Lung (tissue), 12 donors: ENCODE measurements around the gene ESYT3. TPM values are rescaled to one million over a fixed set of nuclear protein-coding genes. Genes with fewer than 3 reads are reported as not detected.

Experiments
- ATAC-seq: fragments of 200-7000 bp; cut with Tn5 transposase; one replicate; pipeline ENCODE4 v1.9.1; 2020; ENCODE audit warnings: moderate number of reproducible peaks; ENCODE audit not compliant: insufficient read depth, low FRiP score
- DNase-seq, 3 donors: peaks; one replicate each; pipeline ENCODE4 v3.0.0-alpha.2; 2013 to 2017
- H3K27ac ChIP-seq, 2 donors: one replicate each; pipeline ENCODE4 v1.5.1; 2013; ENCODE audit warnings: mild to moderate bottlenecking in 2 of 2, moderate library complexity in 2 of 2, control low read depth in 1 of 2, inconsistent platforms in 1 of 2, low read depth in 1 of 2, low read length in 1 of 2
- H3K27me3 ChIP-seq, 3 donors: one replicate each; pipeline ENCODE4 v1.5.1; 2013; ENCODE audit warnings: low read length in 2 of 3; ENCODE audit not compliant: control insufficient read depth in 3 of 3, insufficient read depth in 3 of 3
- H3K36me3 ChIP-seq, 4 donors: one replicate each; pipeline ENCODE4 v1.5.1; 2013; ENCODE audit warnings: low read length in 4 of 4, mild to moderate bottlenecking in 1 of 4, moderate library complexity in 1 of 4; ENCODE audit not compliant: control insufficient read depth in 4 of 4, insufficient read depth in 4 of 4
- H3K4me1 ChIP-seq, 5 donors: one replicate each; pipeline ENCODE4 v1.5.1; 2013; ENCODE audit warnings: low read length in 5 of 5, mild to moderate bottlenecking in 2 of 5, moderate library complexity in 1 of 5; ENCODE audit not compliant: control insufficient read depth in 5 of 5, insufficient read depth in 5 of 5
- H3K4me3 ChIP-seq: one replicate; pipeline ENCODE4 v1.5.1; 2013; ENCODE audit warnings: mild to moderate bottlenecking, control low read depth, moderate library complexity
- H3K9ac ChIP-seq, 2 donors: one replicate each; pipeline ENCODE4 v1.5.1; 2013; ENCODE audit warnings: low read length in 2 of 2, control low read depth in 1 of 2; ENCODE audit not compliant: insufficient read depth in 1 of 2
- H3K9me3 ChIP-seq, 4 donors: one replicate each; pipeline ENCODE4 v1.5.1; 2013; ENCODE audit warnings: low read length in 3 of 4, mild to moderate bottlenecking in 1 of 4, moderate library complexity in 1 of 4; ENCODE audit not compliant: control insufficient read depth in 4 of 4, insufficient read depth in 3 of 4
- WGBS, 2 donors: extraction: QIAGEN DNeasy Blood & Tissue Kit; methylation state at CpG; one replicate each; pipeline ENCODE4 v1.1.7; 2013; 5-methylcytosine and 5-hydroxymethylcytosine counted together
- polyA plus RNA-seq, 2 donors: library from polyadenylated mRNA; stranded (reverse); fragments of 200-250 nt; gene quantifications; one replicate each; pipeline ENCODE4 v1.2.1, GENCODE V29; 2013
- total RNA-seq, 2 donors: library from RNA; depleted of rRNA in 1 of 2; stranded (reverse); fragments of >200 nt in 1 of 2; gene quantifications; one replicate each; pipeline ENCODE4 v1.2.1, GENCODE V29; 2014 to 2021
- TF ChIP-seq, protein P1 (sequence below): IDR thresholded peaks from 2 replicates; pipeline ENCODE4 v1.5.1; 2012; ENCODE audit warnings: mild to moderate bottlenecking; ENCODE audit errors: control extremely low read depth, extremely low read depth
- donor health status: control.
- donor health status: control.
- donor health status: Bipolar disorder and iron deficiency.
- donor health status: healthy.
- donor health status: DM: yes; HTN: yes; CAD: no.

ESYT3 gene
- total and polyA plus RNA-seq, 4 donors: 5.7 to 71.0 (median 27.0) TPM

DNA sequence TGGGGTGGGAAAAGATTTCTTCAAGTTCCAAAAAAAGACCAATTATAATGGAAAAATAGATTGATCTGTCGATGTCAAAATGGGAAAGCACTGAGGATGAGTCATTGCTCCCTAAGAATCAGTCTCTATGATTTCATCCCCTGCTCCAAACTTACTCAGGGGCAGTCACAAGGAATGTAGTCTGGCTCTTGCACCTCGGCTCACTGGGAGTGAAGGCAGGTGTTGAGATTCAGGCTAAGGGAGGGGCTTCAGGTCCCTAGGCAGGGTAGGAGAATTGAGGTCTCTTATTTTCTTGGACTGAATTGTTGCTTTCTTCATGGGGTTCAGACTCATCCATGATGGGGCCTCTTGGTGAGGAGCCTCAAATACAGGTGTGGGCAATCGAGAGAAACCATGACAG lies 14.2 kb downstream of the ESYT3 start:
- H3K4me1 ChIP-seq: peaks cover 0 to 12% (median 0%) of the 10 kb centered on the region in 5 donors
- TF ChIP-seq, protein P1, sequence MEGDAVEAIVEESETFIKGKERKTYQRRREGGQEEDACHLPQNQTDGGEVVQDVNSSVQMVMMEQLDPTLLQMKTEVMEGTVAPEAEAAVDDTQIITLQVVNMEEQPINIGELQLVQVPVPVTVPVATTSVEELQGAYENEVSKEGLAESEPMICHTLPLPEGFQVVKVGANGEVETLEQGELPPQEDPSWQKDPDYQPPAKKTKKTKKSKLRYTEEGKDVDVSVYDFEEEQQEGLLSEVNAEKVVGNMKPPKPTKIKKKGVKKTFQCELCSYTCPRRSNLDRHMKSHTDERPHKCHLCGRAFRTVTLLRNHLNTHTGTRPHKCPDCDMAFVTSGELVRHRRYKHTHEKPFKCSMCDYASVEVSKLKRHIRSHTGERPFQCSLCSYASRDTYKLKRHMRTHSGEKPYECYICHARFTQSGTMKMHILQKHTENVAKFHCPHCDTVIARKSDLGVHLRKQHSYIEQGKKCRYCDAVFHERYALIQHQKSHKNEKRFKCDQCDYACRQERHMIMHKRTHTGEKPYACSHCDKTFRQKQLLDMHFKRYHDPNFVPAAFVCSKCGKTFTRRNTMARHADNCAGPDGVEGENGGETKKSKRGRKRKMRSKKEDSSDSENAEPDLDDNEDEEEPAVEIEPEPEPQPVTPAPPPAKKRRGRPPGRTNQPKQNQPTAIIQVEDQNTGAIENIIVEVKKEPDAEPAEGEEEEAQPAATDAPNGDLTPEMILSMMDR: no peak

DNA sequence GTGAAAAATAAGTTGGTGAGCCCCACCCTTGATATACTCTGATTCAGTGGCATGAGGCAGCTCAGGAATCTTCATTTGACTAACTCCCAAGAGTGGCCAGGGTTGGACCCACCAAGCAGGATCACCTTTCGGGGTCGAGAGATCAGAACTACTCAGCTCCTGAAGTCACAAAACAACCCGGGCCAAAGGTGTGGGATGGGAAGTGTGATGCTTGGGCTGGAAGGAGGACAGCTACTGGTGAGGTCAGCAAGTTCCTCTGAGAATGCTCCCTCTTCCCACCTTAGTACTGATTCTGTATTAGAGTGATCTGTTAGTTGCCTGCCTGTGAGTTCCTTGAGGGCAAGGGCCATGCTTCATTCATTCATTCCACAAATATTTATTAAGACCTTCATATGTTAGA lies 15.1 kb downstream of the ESYT3 start:
- ATAC-seq (no peak), DNase-seq (no peak)
- Histone ChIP-seq H3K4me3 (no peak overlapping the region), H3K9ac (no peak overlapping the region), H3K27me3 (no peaks in the 10 kb centered on the region), H3K27ac (no peak overlapping the region), H3K36me3 (no peaks in the 10 kb centered on the region), H3K9me3 (no peaks in the 10 kb centered on the region), H3K4me1 (peaks cover 0 to 5% (median 0%) of the 10 kb centered on the region in 5 donors)
- TF ChIP-seq, protein P1: no peak
- WGBS, 2 donors: 91 to 94% methylated on average over 3 of the region's 3 CpGs

More for the DNA sequence above, 14.2 kb downstream of the ESYT3 start:
- Histone ChIP-seq H3K27ac (no peak overlapping the region), H3K9ac (no peak overlapping the region), H3K9me3 (no peaks in the 10 kb centered on the region), H3K27me3 (no peaks in the 10 kb centered on the region), H3K4me3 (no peak overlapping the region), H3K36me3 (no peaks in the 10 kb centered on the region)
- ATAC-seq (no peak), DNase-seq (no peak)
- WGBS, 2 donors: 73 to 86% methylated on average over 3 of the region's 3 CpGs

DNA sequence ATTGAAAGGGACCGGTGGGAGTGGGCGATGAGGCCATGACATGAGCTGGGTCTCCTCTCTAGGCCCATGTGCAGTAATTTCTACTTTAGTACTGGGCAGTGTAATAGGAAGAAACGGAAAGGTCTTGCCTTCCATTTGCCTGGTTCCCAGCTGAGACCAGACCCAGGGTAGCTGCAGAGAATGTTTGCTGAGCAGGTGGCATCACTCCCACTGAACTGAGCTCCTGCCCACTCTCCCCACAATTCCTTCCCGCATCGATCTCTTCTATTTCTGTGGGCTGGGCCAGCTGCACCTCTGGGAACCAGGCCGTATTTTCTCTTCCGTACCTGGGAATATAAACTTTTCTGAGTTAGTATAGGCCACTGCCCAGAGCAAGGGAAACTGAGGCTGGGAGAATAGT lies 15.8 kb downstream of the ESYT3 start:
- Histone ChIP-seq H3K36me3 (no peaks in the 10 kb centered on the region), H3K4me1 (peaks cover 0 to 2% (median 0%) of the 10 kb centered on the region in 5 donors), H3K4me3 (no peak overlapping the region), H3K27ac (no peak overlapping the region), H3K9ac (no peak overlapping the region), H3K27me3 (no peaks in the 10 kb centered on the region), H3K9me3 (no peaks in the 10 kb centered on the region)
- 95 to 97% methylated on average over 7 of the region's 7 CpGs for WGBS, 2 donors
- TF ChIP-seq, protein P1: no peak
- ATAC-seq: no peak
- DNase-seq: no peak
